Activated CD4-positive, alpha-beta T cell treated with anti-CD3 and anti-CD28 coated beads, Interleukin-2, Interleukin-4, amounts not matched to agents 100 ng/mL and 50 ng/mL, durations not matched to agents 16 hours and 8 hours (primary cell): Measurements from ENCODE around the gene PCDHB11.
"Not testable (repeated sequence)": the region's sequence is repeated elsewhere in the genome, so short reads cannot be mapped to it uniquely, and the experiment has no call there.

ENCODE experiments used
- DNase-seq: peaks from one replicate; pipeline ENCODE4 v3.0.0-alpha.2; 2020; ENCODE audit warnings: low spot score

The PCDHB11 gene

GRCh38 chr5:141241496-141241895 lies 42.1 kb downstream of the PCDHB11 start:
- DNase-seq, result no peak

DNA sequence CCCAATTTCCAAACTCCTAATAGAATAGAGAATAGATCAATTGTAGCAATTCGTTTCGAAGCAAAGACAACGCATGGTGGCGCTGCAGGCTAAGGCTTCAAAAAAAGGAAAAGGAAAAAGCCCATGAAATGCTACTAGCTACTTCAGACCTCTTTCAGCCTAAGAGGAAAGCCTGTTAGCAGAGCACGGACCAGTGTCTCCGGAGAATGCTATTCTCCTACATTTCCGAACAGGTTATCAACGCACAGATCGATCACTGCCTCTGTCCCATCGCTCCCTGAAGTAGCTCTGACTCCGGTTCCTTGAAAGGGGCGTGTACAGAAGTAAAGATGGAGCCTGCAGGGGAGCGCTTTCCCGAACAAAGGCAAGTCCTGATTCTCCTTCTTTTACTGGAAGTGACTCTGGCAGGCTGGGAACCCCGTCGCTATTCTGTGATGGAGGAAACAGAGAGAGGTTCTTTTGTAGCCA lies 45.9 kb downstream of the PCDHB11 start, which contains the start of gene PCDHB15:
TSS of gene PCDHB15 (plus strand) at position 146 of the 468 bp plus-strand sequence. CDS start at position 330, 184 bp downstream.
- DNase-seq, result no peak

DNA sequence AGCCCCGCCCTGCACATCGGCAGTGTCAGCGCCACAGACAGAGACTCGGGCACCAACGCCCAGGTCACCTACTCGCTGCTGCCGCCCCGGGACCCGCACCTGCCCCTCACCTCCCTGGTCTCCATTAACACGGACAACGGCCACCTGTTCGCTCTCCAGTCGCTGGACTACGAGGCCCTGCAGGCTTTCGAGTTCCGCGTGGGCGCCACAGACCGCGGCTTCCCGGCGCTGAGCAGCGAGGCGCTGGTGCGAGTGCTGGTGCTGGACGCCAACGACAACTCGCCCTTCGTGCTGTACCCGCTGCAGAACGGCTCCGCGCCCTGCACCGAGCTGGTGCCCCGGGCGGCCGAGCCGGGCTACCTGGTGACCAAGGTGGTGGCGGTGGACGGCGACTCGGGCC lies 47.5 kb downstream of the PCDHB11 start:
- not testable (repeated sequence) for DNase-seq

- DNase-seq, result not testable (repeated sequence)
Measured at GRCh38 chr5:141247434-141247833, 48.0 kb downstream of the PCDHB11 start.

DNA sequence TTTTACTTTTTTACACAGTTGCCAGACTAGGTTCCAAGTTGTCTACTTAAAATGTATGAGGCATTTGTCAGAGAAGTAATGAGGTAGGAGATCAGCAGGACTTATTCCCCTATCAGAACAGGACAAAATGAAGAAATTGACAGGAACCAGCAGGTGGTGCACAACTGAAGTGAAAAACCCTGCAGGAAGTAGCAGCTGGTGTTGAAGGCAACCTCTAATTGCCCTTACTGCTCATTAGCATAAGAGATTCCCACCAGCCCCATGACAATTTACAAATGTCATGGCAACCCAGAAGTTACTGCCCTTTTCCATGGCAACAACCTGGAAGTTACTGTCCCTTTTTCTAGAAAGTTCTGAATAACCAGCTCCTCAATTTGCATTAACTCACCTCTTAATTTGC lies 51.1 kb downstream of the PCDHB11 start:
- DNase-seq, result no peak
